SJSA1 (cell line): ENCODE results near the gene EFCAB7. TPM values are rescaled to one million over a fixed set of nuclear protein-coding genes. Genes with fewer than 3 reads are reported as not detected.

Experiments used
- DNase-seq, 2 experiments: peaks; one replicate each; pipeline ENCODE4 v3.0.0-alpha.2; 2015 to 2020; ENCODE audit warnings: low spot score in 2 of 2, low read depth in 1 of 2
- H3K27ac ChIP-seq: fragments of 250-450 bp; sonication (Bioruptor Pico); 2 replicates; pipeline ENCODE4 v1.5.1; 2020; ENCODE audit warnings: mild to moderate bottlenecking, moderate library complexity
- H3K27me3 ChIP-seq: fragments of 250-450 bp; sonication (Bioruptor Pico); replicated peaks from 2 replicates; pipeline ENCODE4 v1.5.1; 2020; ENCODE audit warnings: mild to moderate bottlenecking, moderate library complexity
- H3K36me3 ChIP-seq: fragments of 250-450 bp; sonication (Bioruptor Pico); 2 replicates; pipeline ENCODE4 v1.5.1; 2020; ENCODE audit warnings: mild to moderate bottlenecking
- H3K4me1 ChIP-seq: fragments of 250-450 bp; sonication (Bioruptor Pico); replicated peaks from 2 replicates; pipeline ENCODE4 v1.6.1; 2021; ENCODE audit warnings: mild to moderate bottlenecking
- H3K4me3 ChIP-seq: fragments of 250-450 bp; sonication (Bioruptor Pico); 2 replicates; pipeline ENCODE4 v1.5.1; 2020; ENCODE audit warnings: mild to moderate bottlenecking
- H3K9me3 ChIP-seq: fragments of 250-450 bp; sonication (Bioruptor Pico); replicated peaks from 2 replicates; pipeline ENCODE4 v1.5.1; 2020; ENCODE audit warnings: mild to moderate bottlenecking
- total RNA-seq: library from RNA; depleted of rRNA; stranded (reverse); fragments of >200 nt; shearing (Covaris generic); gene quantifications from 2 replicates; pipeline ENCODE4 v1.2.3, GENCODE V29; 2014

Gene EFCAB7
- total RNA-seq, 1 experiment from 2014 or later, result 5.4 TPM

- H3K27ac ChIP-seq, result peak overlapping the region; percentile 91
- H3K4me3 ChIP-seq, result peak overlapping the region; percentile 52
- DNase-seq, result no peak
- no peaks in the 10 kb centered on the region for H3K27me3 ChIP-seq
- H3K36me3 ChIP-seq, result peaks cover 3% of the 10 kb centered on the region; the same call in 1 of the 2 replicates
- no peaks in the 10 kb centered on the region for H3K9me3 ChIP-seq
- H3K4me1 ChIP-seq, result peaks cover 12% of the 10 kb centered on the region
Observed at GRCh38 chr1:63524201-63524600, 876 bp downstream of the EFCAB7 start.

GRCh38 chr1:63532727-63533126 is 9.4 kb downstream of the EFCAB7 start:
- H3K4me1 ChIP-seq, result no peaks in the 10 kb centered on the region
- no peak overlapping the region for H3K4me3 ChIP-seq
- no peak overlapping the region for H3K27ac ChIP-seq
- no peaks in the 10 kb centered on the region for H3K27me3 ChIP-seq
- no peak for DNase-seq
- H3K9me3 ChIP-seq, result no peaks in the 10 kb centered on the region
- no peaks in the 10 kb centered on the region for H3K36me3 ChIP-seq

- Histone ChIP-seq H3K27me3 (no peaks in the 10 kb centered on the region), H3K27ac (no peak overlapping the region)
Observed at GRCh38 chr1:63533931-63534330, 10.6 kb downstream of the EFCAB7 start.

GRCh38 chr1:63534406-63534805 is 11.1 kb downstream of the EFCAB7 start:
- Histone ChIP-seq H3K36me3 (no peaks in the 10 kb centered on the region), H3K9me3 (no peaks in the 10 kb centered on the region), H3K4me1 (no peaks in the 10 kb centered on the region), H3K27me3 (no peaks in the 10 kb centered on the region), H3K27ac (no peak overlapping the region), H3K4me3 (no peak overlapping the region)
- no peak for DNase-seq

More at GRCh38 chr1:63533931-63534330, 10.6 kb downstream of the EFCAB7 start:
- Histone ChIP-seq H3K4me1 (no peaks in the 10 kb centered on the region), H3K9me3 (no peaks in the 10 kb centered on the region), H3K36me3 (no peaks in the 10 kb centered on the region), H3K4me3 (no peak overlapping the region)
- no peak for DNase-seq

- no peaks in the 10 kb centered on the region for H3K36me3 ChIP-seq
- no peaks in the 10 kb centered on the region for H3K4me1 ChIP-seq
- no peak for DNase-seq
- H3K27ac ChIP-seq, result no peak overlapping the region
- no peaks in the 10 kb centered on the region for H3K27me3 ChIP-seq
- H3K9me3 ChIP-seq, result no peaks in the 10 kb centered on the region
- no peak overlapping the region for H3K4me3 ChIP-seq
Observed at GRCh38 chr1:63537006-63537405, 13.7 kb downstream of the EFCAB7 start.

GRCh38 chr1:63537940-63538339 is 14.6 kb downstream of the EFCAB7 start:
- no peaks in the 10 kb centered on the region for H3K27me3 ChIP-seq
- no peak for DNase-seq
- H3K36me3 ChIP-seq, result no peaks in the 10 kb centered on the region
- H3K4me3 ChIP-seq, result no peak overlapping the region
- H3K4me1 ChIP-seq, result no peaks in the 10 kb centered on the region
- no peak overlapping the region for H3K27ac ChIP-seq
- no peaks in the 10 kb centered on the region for H3K9me3 ChIP-seq

- Histone ChIP-seq H3K27ac (no peak overlapping the region), H3K4me3 (no peak overlapping the region), H3K4me1 (no peaks in the 10 kb centered on the region), H3K36me3 (no peaks in the 10 kb centered on the region), H3K27me3 (no peaks in the 10 kb centered on the region), H3K9me3 (no peaks in the 10 kb centered on the region)
- DNase-seq, result no peak
Observed at GRCh38 chr1:63545780-63546179, 22.5 kb downstream of the EFCAB7 start.

GRCh38 chr1:63547621-63548294 is 24.4 kb downstream of the EFCAB7 start:
- Histone ChIP-seq H3K4me1 (no peaks in the 10 kb centered on the region), H3K4me3 (no peak overlapping the region), H3K27ac (no peak overlapping the region), H3K27me3 (no peaks in the 10 kb centered on the region), H3K36me3 (no peaks in the 10 kb centered on the region), H3K9me3 (no peaks in the 10 kb centered on the region)
- no peak for DNase-seq

- DNase-seq, result no peak
- Histone ChIP-seq H3K4me3 (no peak overlapping the region), H3K27ac (no peak overlapping the region), H3K9me3 (no peaks in the 10 kb centered on the region), H3K36me3 (no peaks in the 10 kb centered on the region), H3K4me1 (no peaks in the 10 kb centered on the region), H3K27me3 (no peaks in the 10 kb centered on the region)
Observed at GRCh38 chr1:63548303-63548702, 25.0 kb downstream of the EFCAB7 start.

GRCh38 chr1:63548877-63549276 is 25.6 kb downstream of the EFCAB7 start:
- H3K27ac ChIP-seq, result no peak overlapping the region
- H3K27me3 ChIP-seq, result no peaks in the 10 kb centered on the region
- H3K4me1 ChIP-seq, result no peaks in the 10 kb centered on the region
- H3K9me3 ChIP-seq, result no peaks in the 10 kb centered on the region
- no peaks in the 10 kb centered on the region for H3K36me3 ChIP-seq
- no peak overlapping the region for H3K4me3 ChIP-seq
- DNase-seq, result no peak

- no peak for DNase-seq
- Histone ChIP-seq H3K27me3 (no peaks in the 10 kb centered on the region), H3K27ac (no peak overlapping the region), H3K36me3 (no peaks in the 10 kb centered on the region), H3K9me3 (no peaks in the 10 kb centered on the region), H3K4me3 (no peak overlapping the region), H3K4me1 (no peaks in the 10 kb centered on the region)
Observed at GRCh38 chr1:63555480-63555879, 32.2 kb downstream of the EFCAB7 start.

GRCh38 chr1:63557365-63557987 is 34.2 kb downstream of the EFCAB7 start:
- no peak overlapping the region for H3K27ac ChIP-seq

GRCh38 chr1:63559357-63559756 is 36.0 kb downstream of the EFCAB7 start:
- Histone ChIP-seq H3K9me3 (no peaks in the 10 kb centered on the region), H3K36me3 (no peaks in the 10 kb centered on the region), H3K27me3 (no peaks in the 10 kb centered on the region), H3K4me3 (no peak overlapping the region), H3K4me1 (no peaks in the 10 kb centered on the region), H3K27ac (no peak overlapping the region)
- no peak for DNase-seq

More at GRCh38 chr1:63557365-63557987, 34.2 kb downstream of the EFCAB7 start:
- Histone ChIP-seq H3K4me1 (no peaks in the 10 kb centered on the region), H3K36me3 (no peaks in the 10 kb centered on the region), H3K4me3 (no peak overlapping the region), H3K27me3 (no peaks in the 10 kb centered on the region), H3K9me3 (no peaks in the 10 kb centered on the region)
- DNase-seq, result peak in 1 of 2 experiments; percentile 22

- no peaks in the 10 kb centered on the region for H3K36me3 ChIP-seq
- no peaks in the 10 kb centered on the region for H3K4me1 ChIP-seq
- H3K9me3 ChIP-seq, result no peaks in the 10 kb centered on the region
- no peak overlapping the region for H3K4me3 ChIP-seq
- no peak overlapping the region for H3K27ac ChIP-seq
- DNase-seq, result no peak
- H3K27me3 ChIP-seq, result no peaks in the 10 kb centered on the region
Observed at GRCh38 chr1:63563745-63564144, 40.4 kb downstream of the EFCAB7 start.
